OCI-LY7 (cell line): ENCODE results near the gene DRGX.

Experiments
- CTCF ChIP-seq: fragments of 200-600 bp; sonication (generic); conservative IDR thresholded peaks from 2 replicates; pipeline ENCODE4 v1.5.1; 2014; ENCODE audit warnings: mild to moderate bottlenecking, antibody characterized with exemption, low read length, moderate library complexity, mixed read lengths
- EZH2phosphoT487 ChIP-seq: fragments of 200-600 bp; sonication (generic); IDR thresholded peaks from 2 replicates; pipeline ENCODE4 v1.6.1; 2018; ENCODE audit warnings: low read depth, borderline replicate concordance, mild to moderate bottlenecking, mixed run types, antibody characterized with exemption, low read length, moderate library complexity, mixed read lengths

- TF ChIP-seq CTCF (no peak), EZH2phosphoT487 (no peak)
These were observed 19.2 kb upstream of the DRGX start for GRCh38 chr10:49415109-49415508.
